ENCODE data around the gene PLCL1.

DNA sequence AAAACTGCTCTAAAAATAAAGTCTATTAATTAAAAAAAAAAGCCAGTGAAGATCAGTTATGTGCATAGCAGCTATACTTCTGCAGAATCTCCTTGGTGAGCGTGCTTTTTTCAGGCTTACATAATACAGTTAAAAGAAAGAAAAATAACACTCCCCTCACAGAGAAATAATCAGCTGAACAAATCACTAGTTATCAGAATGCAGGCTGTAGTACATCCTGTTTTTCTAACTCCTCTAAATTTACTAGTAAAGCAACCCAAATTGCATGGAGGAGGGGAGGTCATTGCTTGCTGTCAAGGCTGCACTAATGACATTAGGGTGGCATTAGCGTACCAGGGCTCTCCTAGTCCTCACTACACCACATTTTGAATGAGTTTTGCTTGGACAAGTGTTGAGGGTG, 192.2 kb downstream of the PLCL1 start:
- TF ChIP-seq POLR2A (IDR thresholded peaks at IDR 0.05): no peak
- TF ChIP-seq POLR2AphosphoS5 (IDR thresholded peaks at IDR 0.05): no peak
- TF ChIP-seq, protein P1, sequence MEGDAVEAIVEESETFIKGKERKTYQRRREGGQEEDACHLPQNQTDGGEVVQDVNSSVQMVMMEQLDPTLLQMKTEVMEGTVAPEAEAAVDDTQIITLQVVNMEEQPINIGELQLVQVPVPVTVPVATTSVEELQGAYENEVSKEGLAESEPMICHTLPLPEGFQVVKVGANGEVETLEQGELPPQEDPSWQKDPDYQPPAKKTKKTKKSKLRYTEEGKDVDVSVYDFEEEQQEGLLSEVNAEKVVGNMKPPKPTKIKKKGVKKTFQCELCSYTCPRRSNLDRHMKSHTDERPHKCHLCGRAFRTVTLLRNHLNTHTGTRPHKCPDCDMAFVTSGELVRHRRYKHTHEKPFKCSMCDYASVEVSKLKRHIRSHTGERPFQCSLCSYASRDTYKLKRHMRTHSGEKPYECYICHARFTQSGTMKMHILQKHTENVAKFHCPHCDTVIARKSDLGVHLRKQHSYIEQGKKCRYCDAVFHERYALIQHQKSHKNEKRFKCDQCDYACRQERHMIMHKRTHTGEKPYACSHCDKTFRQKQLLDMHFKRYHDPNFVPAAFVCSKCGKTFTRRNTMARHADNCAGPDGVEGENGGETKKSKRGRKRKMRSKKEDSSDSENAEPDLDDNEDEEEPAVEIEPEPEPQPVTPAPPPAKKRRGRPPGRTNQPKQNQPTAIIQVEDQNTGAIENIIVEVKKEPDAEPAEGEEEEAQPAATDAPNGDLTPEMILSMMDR (IDR thresholded peaks at IDR 0.05): no peak
